H1 (cell line): ENCODE results near the gene STK32A. TPM values are rescaled to one million over a fixed set of nuclear protein-coding genes. Genes with fewer than 3 reads are reported as not detected.

Experiments used
- CTCF ChIA-PET: fragments of 300-600 bp; sonication (Branson Sonifier 250); formaldehyde crosslinking; loops from one replicate; lab custom pipeline; 2021; ENCODE audit not compliant: partially characterized antibody; lab: Charles Lee
- POLR2A ChIA-PET: fragments of 300-600 bp; sonication (Branson Sonifier 250); formaldehyde crosslinking; loops from one replicate; lab custom pipeline; 2021; ENCODE audit warnings: inconsistent platforms; ENCODE audit not compliant: partially characterized antibody; lab: Charles Lee
- DNase-seq, 2 experiments: peaks; one replicate each; pipeline versions ENCODE4 v3.0.0 to v3.0.0-alpha.2; 2010 to 2022; ENCODE audit warnings: low spot score in 2 of 2, low read depth in 1 of 2, mixed read lengths in 1 of 2
- FAIRE-seq: peaks from 2 replicates; lab custom pipeline; 2011; peaks lifted over from hg19 to GRCh38; lab: Jason Lieb, UNC
- H2AFZ ChIP-seq: 2 replicates; pipeline ENCODE4 v1.8.1; 2012; ENCODE audit warnings: low read length, inconsistent platforms
- H2AK5ac ChIP-seq: 2 replicates; pipeline ENCODE4 v1.6.1; 2013; ENCODE audit warnings: low read depth, low read length
- H2BK120ac ChIP-seq: replicated peaks from 2 replicates; pipeline ENCODE3; 2013; ENCODE audit warnings: low read depth, low read length, inconsistent platforms
- H2BK12ac ChIP-seq: 2 replicates; pipeline ENCODE4 v1.6.1; 2013; ENCODE audit warnings: low read depth, low read length
- H2BK15ac ChIP-seq: 2 replicates; pipeline ENCODE4 v1.6.1; 2013; ENCODE audit warnings: low read length
- H2BK20ac ChIP-seq: 2 replicates; pipeline ENCODE4 v1.6.1; 2013; ENCODE audit warnings: low read length
- H2BK5ac ChIP-seq: 2 replicates; pipeline ENCODE4 v1.6.1; 2013; ENCODE audit warnings: low read depth, low read length
- H3K14ac ChIP-seq: 2 replicates; pipeline ENCODE4 v1.6.1; 2013; ENCODE audit warnings: inconsistent platforms; ENCODE audit not compliant: insufficient read length
- H3K18ac ChIP-seq: 2 replicates; pipeline ENCODE4 v1.6.1; 2013; ENCODE audit warnings: low read length; ENCODE audit errors: extremely low read depth
- H3K23ac ChIP-seq: 2 replicates; pipeline ENCODE4 v1.6.1; 2013; ENCODE audit warnings: inconsistent platforms; ENCODE audit not compliant: insufficient read length
- H3K23me2 ChIP-seq: 2 replicates; pipeline ENCODE4 v1.6.1; 2013; ENCODE audit warnings: low read depth, low read length
- H3K27ac ChIP-seq: 2 replicates; pipeline ENCODE4 v1.6.1; 2011; ENCODE audit warnings: low read depth, low read length, inconsistent platforms
- H3K27me3 ChIP-seq, 4 experiments: replicated peaks in 1 of 4; 1 replicate in 1 of 4; 2 replicates in 3 of 4; pipeline versions ENCODE4 v1.6.1 to v1.8.1; 2011 to 2013; ENCODE audit warnings: low read length in 3 of 4, mild to moderate bottlenecking in 3 of 4, inconsistent platforms in 2 of 4, mixed read lengths in 2 of 4, moderate library complexity in 1 of 4; ENCODE audit not compliant: control insufficient read depth in 3 of 4, insufficient read depth in 3 of 4; ENCODE audit errors: extremely low read depth in 1 of 4
- H3K36me3 ChIP-seq, 4 experiments: 2 replicates each; pipeline versions ENCODE4 v1.6.1 to v1.8.1; 2011 to 2013; ENCODE audit warnings: mild to moderate bottlenecking in 4 of 4, low read length in 3 of 4, moderate library complexity in 2 of 4, control low read depth in 1 of 4, inconsistent platforms in 1 of 4; ENCODE audit not compliant: insufficient read depth in 4 of 4, control insufficient read depth in 2 of 4
- H3K4ac ChIP-seq: replicated peaks from 2 replicates; pipeline ENCODE3; 2013; ENCODE audit warnings: low read length, low read depth, mixed read lengths, inconsistent platforms; ENCODE audit not compliant: insufficient read length
- H3K4me1 ChIP-seq, 4 experiments: replicated peaks in 1 of 4; 1 replicate in 1 of 4; 2 replicates in 3 of 4; pipeline versions ENCODE4 v1.6.1 to v1.8.1; 2011 to 2013; ENCODE audit warnings: low read length in 3 of 4, inconsistent platforms in 2 of 4, mixed read lengths in 1 of 4; ENCODE audit not compliant: insufficient read depth in 4 of 4, control insufficient read depth in 3 of 4
- H3K4me2 ChIP-seq, 2 experiments: 2 replicates each; pipeline versions ENCODE4 v1.6.1 to v1.8.1; 2011 to 2013; ENCODE audit warnings: low read depth in 2 of 2, low read length in 2 of 2, control low read depth in 1 of 2, inconsistent platforms in 1 of 2, mild to moderate bottlenecking in 1 of 2; ENCODE audit not compliant: insufficient read depth in 1 of 2
- H3K4me3 ChIP-seq, 4 experiments: fragments of 200-600, 300-600 bp in 1 of 4; sonication (generic), shearing (Covaris generic), sonication (Bioruptor Twin) in 1 of 4; 2 replicates each; pipeline versions ENCODE4 v1.5.1 to v1.8.1; 2011 to 2016; ENCODE audit warnings: low read length in 4 of 4, low read depth in 3 of 4, control low read depth in 2 of 4, inconsistent platforms in 2 of 4, mild to moderate bottlenecking in 2 of 4, mixed read lengths in 1 of 4, moderate library complexity in 1 of 4; ENCODE audit not compliant: insufficient read depth in 2 of 4; ENCODE audit errors: extremely low read depth in 1 of 4
- H3K56ac ChIP-seq: replicated peaks from 2 replicates; pipeline ENCODE3; 2013; ENCODE audit warnings: low read depth, mild to moderate bottlenecking, mixed read lengths, low read length, inconsistent platforms; ENCODE audit not compliant: insufficient read length
- H3K79me1 ChIP-seq: 2 replicates; pipeline ENCODE4 v1.6.1; 2013; ENCODE audit warnings: low read depth, low read length, control low read depth
- H3K79me2 ChIP-seq, 2 experiments: 2 replicates each; pipeline versions ENCODE4 v1.6.1 to v1.8.1; 2012 to 2013; ENCODE audit warnings: low read length in 2 of 2, mild to moderate bottlenecking in 2 of 2, inconsistent platforms in 1 of 2; ENCODE audit not compliant: insufficient read depth in 2 of 2, control insufficient read depth in 1 of 2
- H3K9ac ChIP-seq, 4 experiments: replicated peaks in 1 of 4; 1 replicate in 1 of 4; 2 replicates in 3 of 4; pipeline versions ENCODE4 v1.6.1 to v1.8.1; 2011 to 2013; ENCODE audit warnings: low read depth in 3 of 4, low read length in 3 of 4, control low read depth in 2 of 4, mild to moderate bottlenecking in 2 of 4, moderate library complexity in 2 of 4, inconsistent platforms in 1 of 4; ENCODE audit errors: extremely low read depth in 1 of 4
- H3K9me3 ChIP-seq, 2 experiments: 2 replicates each; pipeline versions ENCODE4 v1.6.1 to v1.8.1; 2012 to 2013; ENCODE audit warnings: mild to moderate bottlenecking in 2 of 2, moderate library complexity in 2 of 2, control low read depth in 1 of 2, inconsistent platforms in 1 of 2, low read depth in 1 of 2, low read length in 1 of 2, mixed read lengths in 1 of 2; ENCODE audit not compliant: insufficient read depth in 2 of 2
- H4K20me1 ChIP-seq, 2 experiments: replicated peaks in 1 of 2; 2 replicates each; pipeline versions ENCODE3 to v1.8.1; 2011 to 2013; ENCODE audit warnings: inconsistent platforms in 2 of 2, low read length in 2 of 2, mild to moderate bottlenecking in 1 of 2; ENCODE audit not compliant: insufficient read depth in 2 of 2, control insufficient read depth in 1 of 2
- H4K5ac ChIP-seq: 2 replicates; pipeline ENCODE4 v1.6.1; 2013; ENCODE audit warnings: low read length, low read depth, mixed read lengths, inconsistent platforms; ENCODE audit not compliant: insufficient read length
- H4K8ac ChIP-seq: 2 replicates; pipeline ENCODE4 v1.8.0; 2013; ENCODE audit warnings: mild to moderate bottlenecking, moderate library complexity, low read length, inconsistent platforms; ENCODE audit not compliant: insufficient read depth; ENCODE audit errors: extremely low read depth
- H4K91ac ChIP-seq: replicated peaks from 2 replicates; pipeline ENCODE3; 2013; ENCODE audit warnings: low read length, mixed read lengths, inconsistent platforms; ENCODE audit not compliant: insufficient read length
- CBX5 ChIP-seq: fragments of 300-800, 300-1000 bp; sonication (generic); IDR thresholded peaks from 2 replicates; pipeline ENCODE4 v1.7.1; 2016; ENCODE audit warnings: antibody characterized with exemption, low read length, low read depth
- E2F6 ChIP-seq: IDR thresholded peaks from 2 replicates; pipeline ENCODE4 v1.6.1; 2012; ENCODE audit warnings: inconsistent platforms
- FOSL1 ChIP-seq: IDR thresholded peaks from 2 replicates; pipeline ENCODE4 v1.6.1; 2011; ENCODE audit warnings: mild to moderate bottlenecking, low read depth, low read length, moderate library complexity; ENCODE audit not compliant: insufficient read depth
- GABPA ChIP-seq: IDR thresholded peaks from 2 replicates; pipeline ENCODE4 v1.6.1; 2011; ENCODE audit warnings: mild to moderate bottlenecking, low read length, moderate library complexity, borderline replicate concordance; ENCODE audit not compliant: insufficient read depth
- GTF2F1 ChIP-seq: IDR thresholded peaks from 2 replicates; pipeline ENCODE4 v1.6.1; 2012; ENCODE audit warnings: low read depth, low read length, improper control_type of control experiment, borderline replicate concordance
- JUN ChIP-seq: IDR thresholded peaks from 2 replicates; pipeline ENCODE4 v1.6.1; 2011; ENCODE audit warnings: low read depth, mild to moderate bottlenecking, improper control_type of control experiment, low read length
- SRF ChIP-seq: IDR thresholded peaks from 2 replicates; pipeline ENCODE4 v1.6.1; 2011; ENCODE audit warnings: mild to moderate bottlenecking, low read depth, low read length, moderate library complexity
- TBP ChIP-seq: IDR thresholded peaks from 2 replicates; pipeline ENCODE4 v1.6.1; 2011; ENCODE audit warnings: low read depth, low read length, improper control_type of control experiment
- TCF12 ChIP-seq: IDR thresholded peaks from 2 replicates; pipeline ENCODE4 v1.6.1; 2011; ENCODE audit warnings: low read depth, mild to moderate bottlenecking, low read length
- TEAD4 ChIP-seq: IDR thresholded peaks from 2 replicates; pipeline ENCODE4 v1.6.1; 2012; ENCODE audit warnings: low read depth, low read length, inconsistent platforms, mixed read lengths
- ZNF274 ChIP-seq: IDR thresholded peaks from 2 replicates; pipeline ENCODE4 v1.7.0; 2012; ENCODE audit warnings: low read length, borderline replicate concordance; ENCODE audit errors: extremely low read depth
- WGBS, 2 experiments: shearing (Covaris generic) in 1 of 2; methylation state at CpG; one replicate each; pipeline versions ENCODE4 v1.1.6 to v1.1.7; 2013 to 2015; ENCODE audit warnings: low lambda C conversion rate in 2 of 2, mixed read lengths in 2 of 2, inconsistent platforms in 1 of 2, low coverage in 1 of 2, missing lambda C conversion rate in 1 of 2; ENCODE audit not compliant: insufficient replicate concordance in 2 of 2, insufficient coverage in 1 of 2, insufficient read length in 1 of 2; ENCODE audit errors: extremely low coverage in 1 of 2, missing lambda C conversion rate in 1 of 2; 5-methylcytosine and 5-hydroxymethylcytosine counted together
- polyA plus RNA-seq, 7 experiments: library from polyadenylated mRNA; depleted of rRNA in 3 of 7; stranded (reverse) in 5 of 7; unstranded in 2 of 7; fragments of >200 nt in 5 of 7; fragments of 200-250 nt in 2 of 7; gene quantifications; 1 replicate in 5 of 7; 2 replicates in 1 of 7; 4 replicates in 1 of 7; pipeline versions ENCODE4 v1.2.1 to v1.2.3, GENCODE V29; 2011 to 2013; ENCODE audit warnings: missing spikeins in 2 of 7, mixed read lengths in 2 of 7
- total RNA-seq: library from RNA; stranded (reverse); fragmentation: NEBNext Ultra II Directional; extraction: Animal tissue kit (Norgen Biotek cat#: 25700); gene quantifications from 2 replicates; pipeline ENCODE4 v1.2.1, GENCODE V29; 2021
- TF ChIP-seq, protein P1 (sequence below): IDR thresholded peaks from 2 replicates; pipeline ENCODE4 v1.6.1; 2012; ENCODE audit warnings: low read length, inconsistent platforms

STK32A gene
- total and polyA plus RNA-seq, 2 of the 8 experiments (the other 6 are each of a cell fraction or from before 2014, with no cell fraction given), result 1.3 to 2.5 TPM

GRCh38 chr5:147287110-147287509 lies 52.3 kb downstream of the STK32A start:
- H3K79me2 ChIP-seq, result no peaks in the 10 kb centered on the region
- no peaks in the 10 kb centered on the region; a peak in 1 of 8 replicates for H3K36me3 ChIP-seq
- H3K27ac ChIP-seq, result no peak overlapping the region
- peaks cover 0 to 11% of the 10 kb centered on the region in 2 experiments; a peak in 2 of 4 replicates for H3K9me3 ChIP-seq
- no peak overlapping the region for H4K8ac ChIP-seq
- FAIRE-seq, result peak; percentile 7
- 54% methylated on average over 2 of the region's 2 CpGs; no CpG with 5 or more reads in 1 of the 2 experiments for WGBS, 2 experiments
- H3K4me3 ChIP-seq, result no peak overlapping the region
- H3K4ac ChIP-seq, result no peak overlapping the region
- peak overlapping the region; percentile 23 to 35; a peak in 3 of 4 replicates for H3K4me2 ChIP-seq
- ChIA-PET CTCF (interaction anchor here (0.6 to 1.4 kb wide), 4 partner anchors 11 to 379 kb away, joined by 3 to 5 read pairs (median 4); no protein-coding TSS in a partner anchor), POLR2A (interaction anchor here (0.6 kb wide), 1 partner anchor 125 kb away, joined by 3 read pairs; no protein-coding TSS in a partner anchor)
- peak overlapping the region; percentile 48 for H4K5ac ChIP-seq
- no peaks in the 10 kb centered on the region for H3K79me1 ChIP-seq
- no peak overlapping the region for H4K91ac ChIP-seq
- H3K23ac ChIP-seq, result no peak overlapping the region
- H2BK15ac ChIP-seq, result no peak overlapping the region
- no peak overlapping the region for H2AFZ ChIP-seq
- H2BK120ac ChIP-seq, result no peak overlapping the region
- H3K14ac ChIP-seq, result no peak overlapping the region
- no peak overlapping the region for H2AK5ac ChIP-seq
- H3K4me1 ChIP-seq, result peaks cover 0 to 14% (median 6%) of the 10 kb centered on the region in 4 experiments; a peak in 4 of 7 replicates
- H3K56ac ChIP-seq, result no peak overlapping the region
- H2BK20ac ChIP-seq, result no peak overlapping the region
- no peak overlapping the region for H3K18ac ChIP-seq
- no peak overlapping the region for H2BK5ac ChIP-seq
- H3K9ac ChIP-seq, result no peak overlapping the region
- DNase-seq, result no peak
- no peak overlapping the region for H2BK12ac ChIP-seq
- no peaks in the 10 kb centered on the region for H4K20me1 ChIP-seq
- H3K23me2 ChIP-seq, result no peaks in the 10 kb centered on the region
- no peaks in the 10 kb centered on the region for H3K27me3 ChIP-seq
- TF ChIP-seq ZNF274, result no peak
- no peak for TF ChIP-seq E2F6
- TF ChIP-seq SRF, result no peak
- TF ChIP-seq GABPA, result no peak
- TF ChIP-seq, protein P1, sequence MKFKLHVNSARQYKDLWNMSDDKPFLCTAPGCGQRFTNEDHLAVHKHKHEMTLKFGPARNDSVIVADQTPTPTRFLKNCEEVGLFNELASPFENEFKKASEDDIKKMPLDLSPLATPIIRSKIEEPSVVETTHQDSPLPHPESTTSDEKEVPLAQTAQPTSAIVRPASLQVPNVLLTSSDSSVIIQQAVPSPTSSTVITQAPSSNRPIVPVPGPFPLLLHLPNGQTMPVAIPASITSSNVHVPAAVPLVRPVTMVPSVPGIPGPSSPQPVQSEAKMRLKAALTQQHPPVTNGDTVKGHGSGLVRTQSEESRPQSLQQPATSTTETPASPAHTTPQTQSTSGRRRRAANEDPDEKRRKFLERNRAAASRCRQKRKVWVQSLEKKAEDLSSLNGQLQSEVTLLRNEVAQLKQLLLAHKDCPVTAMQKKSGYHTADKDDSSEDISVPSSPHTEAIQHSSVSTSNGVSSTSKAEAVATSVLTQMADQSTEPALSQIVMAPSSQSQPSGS, result no peak
- TF ChIP-seq GTF2F1, result no peak
- TF ChIP-seq JUN, result no peak
- TF ChIP-seq TEAD4, result no peak
- no peak for TF ChIP-seq TBP
- no peak for TF ChIP-seq TCF12
- no peak for TF ChIP-seq FOSL1
- TF ChIP-seq CBX5, result no peak
